ENCODE results near the gene AKAP7.

Gene AKAP7

GRCh38 chr6:131303338-131303930 lies 168.2 kb downstream of the AKAP7 start:
- Histone ChIP-seq H3K27me3 (ENCODE audit: insufficient read depth, low read length, poor library complexity, severe bottlenecking) (no peaks in the 10 kb centered on the region), H3F3A (ENCODE audit: low read depth) (no peaks in the 10 kb centered on the region), H3K9ac (ENCODE audit: low read depth, low read length, poor library complexity, severe bottlenecking) (no peak overlapping the region), H3K9me2 (replicated peaks; ENCODE audit: low read depth, low read length) (no peaks in the 10 kb centered on the region), H3K79me2 (ENCODE audit: insufficient read depth, low read length) (no peaks in the 10 kb centered on the region), H3K9me3 (ENCODE audit: insufficient read depth, low read depth, low read length) (no peaks in the 10 kb centered on the region), H3K36me3 (ENCODE audit: insufficient read depth, low read length) (no peaks in the 10 kb centered on the region), H3K4me1 (ENCODE audit: insufficient read depth, low read length, poor library complexity, severe bottlenecking) (no peaks in the 10 kb centered on the region), H3K4me2 (ENCODE audit: low read depth, low read length, poor library complexity, severe bottlenecking) (no peak overlapping the region), H4K20me1 (ENCODE audit: insufficient read depth, low read length, poor library complexity, severe bottlenecking) (no peaks in the 10 kb centered on the region), H2AFZ (ENCODE audit: low read length) (no peak overlapping the region), H3K4me3 (ENCODE audit: low read length, poor library complexity, severe bottlenecking) (no peak overlapping the region)
- TF ChIP-seq CTCF (conservative IDR thresholded peaks at IDR 0.05; ENCODE audit: low read length) (no peak), EZH2phosphoT487 (IDR thresholded peaks at IDR 0.05; ENCODE audit: borderline replicate concordance) (no peak)

DNA sequence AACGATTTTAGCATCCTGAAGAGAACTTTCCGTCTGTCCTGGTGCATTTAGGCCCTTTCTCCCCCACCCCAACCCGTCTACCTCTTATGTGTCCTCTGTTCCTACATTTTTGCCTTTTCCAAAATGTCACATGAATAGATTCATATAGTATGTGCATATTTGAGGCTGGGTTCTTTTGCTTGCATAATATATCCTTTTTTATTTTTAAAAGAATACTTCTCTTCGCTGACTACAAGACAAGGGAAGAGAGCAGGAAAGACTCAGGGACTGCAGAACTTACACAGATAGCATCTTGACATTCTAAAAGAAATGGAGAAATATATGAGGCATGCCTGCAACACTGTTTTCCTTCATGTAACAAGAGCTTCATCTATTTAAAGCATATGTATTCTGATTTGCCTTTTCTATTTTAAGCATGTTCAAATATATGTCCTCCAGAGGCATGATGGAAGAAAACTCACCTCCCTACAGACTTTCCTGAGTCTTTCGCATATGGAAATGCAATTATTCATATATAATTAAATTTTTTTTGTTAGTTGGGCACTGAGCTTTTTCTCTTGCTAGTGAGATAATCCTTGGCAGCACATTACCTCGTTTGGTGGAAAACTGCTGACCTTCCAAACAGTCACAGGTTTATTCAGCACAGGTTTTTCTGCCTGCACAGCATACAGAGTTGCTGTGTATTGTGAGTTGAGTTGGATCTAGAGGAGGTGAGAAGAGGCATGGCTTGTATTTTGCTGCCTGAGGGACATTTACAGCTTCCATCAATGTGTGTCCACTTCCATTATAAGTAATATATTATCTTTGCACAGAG lies 170.0 kb downstream of the AKAP7 start:
- Histone ChIP-seq H2AFZ (ENCODE audit: low read length) (no peak overlapping the region), H3K36me3 (ENCODE audit: insufficient read depth, low read length) (no peaks in the 10 kb centered on the region), H4K20me1 (ENCODE audit: insufficient read depth, low read length, poor library complexity, severe bottlenecking) (no peaks in the 10 kb centered on the region), H3K4me2 (ENCODE audit: low read depth, low read length, poor library complexity, severe bottlenecking) (no peak overlapping the region), H3K4me3 (ENCODE audit: low read length, poor library complexity, severe bottlenecking) (no peak overlapping the region), H3K4me1 (ENCODE audit: insufficient read depth, low read length, poor library complexity, severe bottlenecking) (no peaks in the 10 kb centered on the region), H3K9me3 (ENCODE audit: insufficient read depth, low read depth, low read length) (no peaks in the 10 kb centered on the region; the same call in 1 of the 2 replicates), H3F3A (ENCODE audit: low read depth) (no peaks in the 10 kb centered on the region), H3K9me2 (replicated peaks; ENCODE audit: low read depth, low read length) (no peaks in the 10 kb centered on the region), H3K79me2 (ENCODE audit: insufficient read depth, low read length) (no peaks in the 10 kb centered on the region), H3K27me3 (ENCODE audit: insufficient read depth, low read length, poor library complexity, severe bottlenecking) (no peaks in the 10 kb centered on the region), H3K9ac (ENCODE audit: low read depth, low read length, poor library complexity, severe bottlenecking) (no peak overlapping the region)
- TF ChIP-seq EZH2phosphoT487 (IDR thresholded peaks at IDR 0.05; ENCODE audit: borderline replicate concordance) (no peak), CTCF (conservative IDR thresholded peaks at IDR 0.05; ENCODE audit: low read length) (no peak)

DNA sequence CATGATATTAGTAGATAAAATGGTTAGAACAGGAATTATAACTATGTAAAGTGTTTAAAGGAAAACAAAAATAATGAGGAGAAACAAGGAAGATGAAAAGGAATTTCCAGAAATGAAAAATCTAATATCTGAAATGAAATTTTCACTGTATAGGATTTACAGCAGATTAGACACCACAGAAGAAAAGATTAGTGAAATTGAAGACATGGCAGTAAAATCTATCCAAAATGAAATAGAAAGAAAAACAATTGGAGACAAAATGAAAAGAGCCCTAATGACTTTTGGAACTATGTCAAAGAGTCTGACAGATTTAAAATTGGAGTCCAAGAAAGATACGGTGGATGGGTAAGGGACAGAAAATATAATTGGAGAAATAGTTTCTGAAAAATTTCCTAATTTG lies 174.2 kb downstream of the AKAP7 start:
- Histone ChIP-seq H3K9me3 (ENCODE audit: insufficient read depth, low read depth, low read length) (no peaks in the 10 kb centered on the region; the same call in 1 of the 2 replicates), H3K27me3 (ENCODE audit: insufficient read depth, low read length, poor library complexity, severe bottlenecking) (no peaks in the 10 kb centered on the region), H3K4me1 (ENCODE audit: insufficient read depth, low read length, poor library complexity, severe bottlenecking) (no peaks in the 10 kb centered on the region), H2AFZ (ENCODE audit: low read length) (no peak overlapping the region), H3K4me3 (ENCODE audit: low read length, poor library complexity, severe bottlenecking) (no peak overlapping the region), H3K9me2 (replicated peaks; ENCODE audit: low read depth, low read length) (no peaks in the 10 kb centered on the region), H3K79me2 (ENCODE audit: insufficient read depth, low read length) (no peaks in the 10 kb centered on the region), H3K4me2 (ENCODE audit: low read depth, low read length, poor library complexity, severe bottlenecking) (no peak overlapping the region), H4K20me1 (ENCODE audit: insufficient read depth, low read length, poor library complexity, severe bottlenecking) (no peaks in the 10 kb centered on the region), H3K36me3 (ENCODE audit: insufficient read depth, low read length) (no peaks in the 10 kb centered on the region), H3K9ac (ENCODE audit: low read depth, low read length, poor library complexity, severe bottlenecking) (no peak overlapping the region), H3F3A (ENCODE audit: low read depth) (no peaks in the 10 kb centered on the region)
- TF ChIP-seq CTCF (conservative IDR thresholded peaks at IDR 0.05; ENCODE audit: low read length) (no peak), EZH2phosphoT487 (IDR thresholded peaks at IDR 0.05; ENCODE audit: borderline replicate concordance) (no peak)
